Endodermal cell (in vitro differentiated cells): Measurements from ENCODE around the gene CD6. TPM values are rescaled to one million over a fixed set of nuclear protein-coding genes. Genes with fewer than 3 reads are reported as not detected.
A peak's percentile ranks its signal among the peaks of the same experiment; 100 is the strongest.

ENCODE experiments used
- DNase-seq: peaks from one replicate; pipeline ENCODE4 v3.0.0-alpha.2; 2017
- H3K27ac ChIP-seq: 2 replicates; pipeline ENCODE4 v1.5.1; 2013; ENCODE audit warnings: mild to moderate bottlenecking, low read depth, low read length, moderate library complexity
- H3K27me3 ChIP-seq: 2 replicates; pipeline ENCODE4 v1.6.1; 2013; ENCODE audit warnings: mild to moderate bottlenecking, low read length, moderate library complexity; ENCODE audit not compliant: insufficient read depth, control insufficient read depth, poor library complexity, severe bottlenecking
- H3K36me3 ChIP-seq: 2 replicates; pipeline ENCODE4 v1.7.0; 2013; ENCODE audit warnings: mild to moderate bottlenecking, low read length, moderate library complexity; ENCODE audit not compliant: control insufficient read depth, insufficient read depth
- H3K4me1 ChIP-seq: one replicate; pipeline ENCODE4 v1.7.0; 2013; ENCODE audit warnings: low read length; ENCODE audit not compliant: control insufficient read depth, insufficient read depth
- H3K4me3 ChIP-seq: 2 replicates; pipeline ENCODE4 v1.5.1; 2013; ENCODE audit warnings: mild to moderate bottlenecking, low read length, moderate library complexity
- H3K9ac ChIP-seq: 2 replicates; pipeline ENCODE4 v1.6.1; 2013; ENCODE audit warnings: mild to moderate bottlenecking, low read length, moderate library complexity; ENCODE audit not compliant: poor library complexity, severe bottlenecking; ENCODE audit errors: extremely low read depth
- H3K9me3 ChIP-seq: 2 replicates; pipeline ENCODE4 v1.6.1; 2013; ENCODE audit warnings: mild to moderate bottlenecking, low read length, moderate library complexity; ENCODE audit not compliant: control insufficient read depth
- H3K27ac Mint-ChIP-seq: 2 replicates; pipeline ENCODE4 v1.8.0; 2020; ENCODE audit warnings: mixed read lengths
- H3K27me3 Mint-ChIP-seq: 2 replicates; pipeline ENCODE4 v1.8.0; 2021; ENCODE audit warnings: mild to moderate bottlenecking, mixed read lengths; ENCODE audit not compliant: insufficient read depth
- H3K36me3 Mint-ChIP-seq: 2 replicates; pipeline ENCODE4 v1.8.0; 2020; ENCODE audit warnings: low read depth, mixed read lengths
- H3K4me1 Mint-ChIP-seq: 2 replicates; pipeline ENCODE4 v1.8.0; 2020; ENCODE audit warnings: mixed read lengths
- H3K4me3 Mint-ChIP-seq: 2 replicates; pipeline ENCODE4 v1.8.0; 2020; ENCODE audit warnings: mild to moderate bottlenecking, moderate library complexity, mixed read lengths
- H3K9me3 Mint-ChIP-seq: 2 replicates; pipeline ENCODE4 v1.8.0; 2020; ENCODE audit warnings: mild to moderate bottlenecking, mixed read lengths
- WGBS, 2 experiments: methylation state at CpG; one replicate each; pipeline versions ENCODE4 v1.1.5 to v1.1.7; 2013; ENCODE audit warnings: missing lambda C conversion rate in 2 of 2, mixed read lengths in 1 of 2; ENCODE audit not compliant: insufficient coverage in 1 of 2, insufficient read length in 1 of 2; 5-methylcytosine and 5-hydroxymethylcytosine counted together
- total RNA-seq, 2 donors: library from RNA; stranded (reverse); fragmentation: NEBNext Ultra II Directional in 1 of 2; extraction: Animal tissue kit (Norgen Biotek cat#: 25700) in 1 of 2; gene quantifications; 2 replicates in 1 of 2; 3 replicates in 1 of 2; pipeline ENCODE4 v1.2.1, GENCODE V29; 2021
- TF ChIP-seq, protein P1 (sequence below): fragments of 200-600 bp; sonication (generic); conservative IDR thresholded peaks from 2 replicates; pipeline ENCODE4 v1.5.0; 2021; ENCODE audit warnings: antibody characterized with exemption, mild to moderate bottlenecking

CD6 gene
- total RNA-seq, 2 donors from 2014 or later, result 1.5 to 1.6 TPM

DNA sequence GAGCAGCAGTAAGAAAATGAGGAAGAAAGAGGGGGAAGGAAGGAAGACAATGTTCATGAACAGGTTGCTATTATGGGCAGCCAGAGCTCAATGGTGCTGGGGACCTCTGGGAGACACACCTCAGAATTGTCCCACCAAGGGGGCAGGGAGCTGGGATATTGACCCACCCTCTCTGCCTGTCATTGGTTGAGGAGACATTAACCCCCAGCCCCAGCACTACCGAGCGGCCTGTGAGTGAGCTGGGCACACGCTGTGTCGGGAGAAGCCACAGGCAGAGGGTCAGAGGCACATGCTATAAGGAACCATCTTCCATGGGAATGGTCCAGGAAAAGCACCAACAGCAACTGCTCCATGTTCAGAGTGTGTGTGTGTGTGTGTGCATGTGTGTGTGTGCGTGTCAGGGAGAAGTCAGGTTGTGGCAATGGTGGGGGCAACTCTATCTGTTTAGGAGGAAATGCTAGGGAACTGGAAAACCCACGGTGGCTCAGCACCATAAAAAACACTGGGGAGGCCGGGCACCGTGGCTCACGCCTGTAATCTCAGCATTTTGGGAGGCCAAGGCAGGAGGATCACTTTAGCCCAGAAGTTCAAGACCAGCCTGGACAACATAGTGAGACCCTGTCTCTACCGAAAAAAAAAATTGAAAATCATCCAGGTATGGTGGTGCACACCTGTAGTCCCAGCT is 49.2 kb downstream of the CD6 start:
- Mint-ChIP-seq H3K4me3 (peak overlapping the region; percentile 40), H3K4me1 (peaks cover 7% of the 10 kb centered on the region), H3K27ac (no peak overlapping the region)

GRCh38 chr11:61021661-61022212 is 50.3 kb downstream of the CD6 start:
- peak; percentile 91 for DNase-seq
- Histone ChIP-seq H3K9ac (no peak overlapping the region), H3K4me3 (no peak overlapping the region), H3K4me1 (no peaks in the 10 kb centered on the region), H3K27me3 (peaks cover 68% of the 10 kb centered on the region), H3K9me3 (no peaks in the 10 kb centered on the region), H3K27ac (no peak overlapping the region), H3K36me3 (no peaks in the 10 kb centered on the region)
- TF ChIP-seq, protein P1, sequence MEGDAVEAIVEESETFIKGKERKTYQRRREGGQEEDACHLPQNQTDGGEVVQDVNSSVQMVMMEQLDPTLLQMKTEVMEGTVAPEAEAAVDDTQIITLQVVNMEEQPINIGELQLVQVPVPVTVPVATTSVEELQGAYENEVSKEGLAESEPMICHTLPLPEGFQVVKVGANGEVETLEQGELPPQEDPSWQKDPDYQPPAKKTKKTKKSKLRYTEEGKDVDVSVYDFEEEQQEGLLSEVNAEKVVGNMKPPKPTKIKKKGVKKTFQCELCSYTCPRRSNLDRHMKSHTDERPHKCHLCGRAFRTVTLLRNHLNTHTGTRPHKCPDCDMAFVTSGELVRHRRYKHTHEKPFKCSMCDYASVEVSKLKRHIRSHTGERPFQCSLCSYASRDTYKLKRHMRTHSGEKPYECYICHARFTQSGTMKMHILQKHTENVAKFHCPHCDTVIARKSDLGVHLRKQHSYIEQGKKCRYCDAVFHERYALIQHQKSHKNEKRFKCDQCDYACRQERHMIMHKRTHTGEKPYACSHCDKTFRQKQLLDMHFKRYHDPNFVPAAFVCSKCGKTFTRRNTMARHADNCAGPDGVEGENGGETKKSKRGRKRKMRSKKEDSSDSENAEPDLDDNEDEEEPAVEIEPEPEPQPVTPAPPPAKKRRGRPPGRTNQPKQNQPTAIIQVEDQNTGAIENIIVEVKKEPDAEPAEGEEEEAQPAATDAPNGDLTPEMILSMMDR, result no peak
- peaks cover 7% of the 10 kb centered on the region for H3K4me1 Mint-ChIP-seq
- no peak overlapping the region for H3K27ac Mint-ChIP-seq
- H3K27me3 Mint-ChIP-seq, result peaks cover 78% of the 10 kb centered on the region
- 25 to 73% methylated on average over 2 to 12 of the region's 14 CpGs for WGBS, 2 experiments
- H3K4me3 Mint-ChIP-seq, result peak overlapping the region; percentile 40
- H3K36me3 Mint-ChIP-seq, result no peaks in the 10 kb centered on the region
- H3K9me3 Mint-ChIP-seq, result no peaks in the 10 kb centered on the region

More for the DNA sequence above, 49.2 kb downstream of the CD6 start:
- Histone ChIP-seq H3K4me1 (no peaks in the 10 kb centered on the region), H3K9me3 (no peaks in the 10 kb centered on the region), H3K4me3 (no peak overlapping the region), H3K36me3 (no peaks in the 10 kb centered on the region), H3K27ac (no peak overlapping the region), H3K9ac (no peak overlapping the region), H3K27me3 (peaks cover 78% of the 10 kb centered on the region)
- Mint-ChIP-seq H3K27me3 (peaks cover 86% of the 10 kb centered on the region), H3K9me3 (no peaks in the 10 kb centered on the region), H3K36me3 (no peaks in the 10 kb centered on the region)
- TF ChIP-seq, protein P1, result no peak
- DNase-seq, result no peak
- WGBS, 2 experiments, result 94 to 96% methylated on average over 9 to 10 of the region's 10 CpGs

DNA sequence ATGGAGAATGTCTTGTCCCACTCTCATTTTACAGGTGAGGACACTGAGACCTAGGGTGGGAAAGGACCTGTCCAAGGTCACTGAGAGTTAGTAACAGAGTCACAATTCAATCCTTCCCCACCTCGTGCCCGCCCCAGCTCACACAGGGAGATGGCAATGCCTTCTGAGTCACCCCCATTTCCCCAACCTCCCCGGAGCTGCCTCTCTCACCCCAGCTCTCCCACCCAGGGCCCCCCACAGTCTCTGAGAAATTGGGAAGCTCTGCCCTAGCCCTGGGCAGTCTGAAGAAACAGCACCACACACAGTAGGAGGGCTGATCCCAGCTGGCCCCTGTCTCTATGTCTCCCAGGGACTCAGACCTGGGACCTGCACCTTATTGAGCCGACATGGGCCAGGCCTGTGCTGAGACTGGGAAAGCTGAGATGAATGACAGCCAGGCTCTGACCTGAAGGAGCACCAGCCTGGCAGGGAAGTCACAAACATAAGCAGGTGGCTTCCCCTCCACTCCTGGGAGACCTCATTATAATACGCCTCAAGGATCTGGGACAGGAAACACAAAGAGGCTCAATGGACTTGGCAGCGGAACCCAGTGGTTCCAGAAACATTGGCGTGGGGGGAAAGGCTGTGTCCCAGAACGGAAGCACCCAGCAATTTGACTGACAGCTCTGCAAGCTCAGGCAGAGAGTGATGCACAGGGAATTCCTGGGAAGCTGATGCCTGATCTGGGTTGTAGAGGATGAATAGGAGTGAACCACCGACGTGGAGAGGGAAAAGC is 51.0 kb downstream of the CD6 start:
- H3K27me3 Mint-ChIP-seq, result peaks cover 76% of the 10 kb centered on the region
- Histone ChIP-seq H3K27me3 (peaks cover 65% of the 10 kb centered on the region), H3K4me3 (no peak overlapping the region), H3K4me1 (no peaks in the 10 kb centered on the region), H3K9me3 (no peaks in the 10 kb centered on the region), H3K36me3 (no peaks in the 10 kb centered on the region), H3K9ac (no peak overlapping the region), H3K27ac (no peak overlapping the region)
- WGBS, 2 experiments, result 78 to 81% methylated on average over 6 to 10 of the region's 10 CpGs
- DNase-seq, result no peak
- peaks cover 7% of the 10 kb centered on the region for H3K4me1 Mint-ChIP-seq
- no peaks in the 10 kb centered on the region for H3K9me3 Mint-ChIP-seq
- H3K36me3 Mint-ChIP-seq, result no peaks in the 10 kb centered on the region
- TF ChIP-seq, protein P1, result no peak
- H3K4me3 Mint-ChIP-seq, result no peak overlapping the region
- H3K27ac Mint-ChIP-seq, result no peak overlapping the region
